HG03025 (cell line): ENCODE results near the gene GRM5.

Source experiments
- ATAC-seq: cut with Tn5 transposase; IDR thresholded peaks from one replicate; pipeline ENCODE4 v1.9.1; 2021; ENCODE audit warnings: mild to moderate bottlenecking, moderate library complexity; ENCODE audit not compliant: unreplicated experiment, low FRiP score

GRM5 gene

DNA sequence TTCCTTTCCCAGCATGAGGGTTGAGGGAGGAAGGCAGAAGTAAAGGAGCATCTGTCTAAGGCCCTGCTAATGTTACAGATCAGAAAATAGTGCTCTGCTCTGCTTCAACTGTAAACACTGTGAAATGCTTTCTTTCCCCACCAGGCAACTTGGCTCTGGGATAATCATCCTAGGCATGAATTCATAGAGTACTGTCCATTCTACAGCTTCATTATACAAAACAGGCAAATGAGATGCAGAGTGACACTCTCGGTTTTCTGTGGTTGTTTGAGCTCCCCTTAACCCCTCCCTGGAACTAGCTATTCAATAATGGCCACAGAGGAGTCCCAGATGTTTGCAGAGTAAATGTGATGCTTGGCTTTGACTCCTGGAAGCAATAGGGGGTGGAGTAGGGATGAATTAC, 544.0 kb downstream of the GRM5 start:
- ATAC-seq = no peak

GRCh38 chr11:88521399-88521798, 544.4 kb downstream of the GRM5 start:
- no peak for ATAC-seq

- no peak for ATAC-seq
Measured at GRCh38 chr11:88520391-88520790, 545.4 kb downstream of the GRM5 start.

DNA sequence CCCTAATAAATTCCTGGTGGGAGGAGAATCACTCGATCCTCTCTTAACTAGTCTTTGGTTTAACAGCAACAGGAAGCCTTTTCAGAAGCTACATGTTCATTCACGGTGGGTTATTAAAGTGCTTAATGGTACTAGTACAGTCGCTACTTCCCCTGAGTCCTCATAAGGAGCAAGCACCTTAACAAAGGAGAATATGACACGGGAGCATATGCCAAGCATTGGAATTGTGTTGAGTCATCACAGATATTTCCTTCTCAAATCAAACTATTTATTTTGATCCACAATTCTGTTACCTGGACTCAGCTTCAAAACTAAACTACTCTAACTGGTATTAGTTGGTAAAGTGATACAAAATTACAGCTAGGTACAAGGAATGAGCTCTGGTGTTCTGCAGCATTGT, 550.8 kb downstream of the GRM5 start:
- no peak for ATAC-seq

- no peak for ATAC-seq
Measured at GRCh38 chr11:88511006-88511405, 554.8 kb downstream of the GRM5 start.

GRCh38 chr11:88508759-88509581, 556.8 kb downstream of the GRM5 start:
- no peak for ATAC-seq

- no peak for ATAC-seq
Measured at GRCh38 chr11:88508418-88508758, 557.4 kb downstream of the GRM5 start.

GRCh38 chr11:88507771-88508417, 557.9 kb downstream of the GRM5 start:
- ATAC-seq = no peak

GRCh38 chr11:88501541-88501940, 564.2 kb downstream of the GRM5 start:
- ATAC-seq = no peak

- no peak for ATAC-seq
Measured at GRCh38 chr11:88495836-88496235, 569.9 kb downstream of the GRM5 start.

GRCh38 chr11:88494848-88495247, 570.9 kb downstream of the GRM5 start:
- ATAC-seq = no peak

DNA sequence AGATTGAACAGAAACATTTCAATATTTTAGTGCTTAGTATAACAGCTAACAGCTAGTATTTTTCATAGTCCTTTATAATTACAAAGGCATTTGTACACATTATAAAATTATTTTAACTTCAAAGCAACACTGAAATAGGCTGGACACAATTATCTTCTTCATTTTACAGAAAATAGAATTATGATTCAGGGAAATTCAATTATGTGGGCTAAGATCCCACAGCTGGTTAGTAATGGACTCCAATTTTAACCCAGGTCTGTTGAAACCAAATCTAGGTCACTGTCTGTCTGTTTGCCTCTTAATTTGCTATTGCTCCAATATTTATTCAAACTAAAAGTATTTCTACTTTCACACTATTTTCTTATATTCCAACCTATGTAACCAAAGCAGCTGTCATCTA, 574.1 kb downstream of the GRM5 start:
- ATAC-seq = no peak

GRCh38 chr11:88489030-88489429, 576.8 kb downstream of the GRM5 start:
- ATAC-seq = no peak

GRCh38 chr11:88487646-88488045, 578.1 kb downstream of the GRM5 start:
- no peak for ATAC-seq

DNA sequence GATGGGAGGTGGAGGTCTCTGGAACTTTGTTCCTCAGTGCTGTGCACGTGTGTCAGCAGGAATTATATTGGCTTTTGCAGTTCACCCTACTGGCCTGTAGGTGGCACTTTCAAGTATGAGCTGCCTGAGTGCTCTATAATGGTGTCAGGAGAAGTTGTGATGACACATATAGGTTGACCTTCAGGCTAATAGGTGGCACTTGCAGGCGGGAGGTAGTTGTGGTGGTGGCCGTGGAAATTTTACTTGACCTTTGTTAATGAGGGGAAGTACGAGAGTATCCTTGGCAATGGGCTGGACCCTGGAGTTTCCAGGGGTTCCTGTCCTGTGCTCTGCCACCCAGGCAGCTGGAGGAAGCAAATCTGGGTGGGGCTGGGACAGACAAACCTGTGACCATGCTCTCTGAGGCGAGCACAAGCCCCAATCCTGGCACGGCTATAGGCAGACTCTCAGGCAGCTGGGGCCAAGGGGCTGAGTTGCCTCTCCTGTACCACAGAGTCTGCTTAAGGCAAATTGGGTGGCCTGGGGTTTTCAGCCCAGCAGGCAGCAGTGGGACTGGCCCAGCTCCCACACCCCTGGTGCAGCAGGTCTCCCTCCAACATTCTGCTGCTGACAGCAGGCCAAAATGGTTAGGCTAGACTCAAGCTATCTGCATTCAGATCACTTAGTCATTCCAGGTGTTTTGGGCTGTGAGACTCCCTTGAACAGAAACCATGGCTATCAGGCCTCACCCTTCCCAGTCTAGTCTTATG, 580.7 kb downstream of the GRM5 start:
- peak; percentile 93 for ATAC-seq

- no peak for ATAC-seq
Measured at GRCh38 chr11:88482871-88483301, 582.9 kb downstream of the GRM5 start.

DNA sequence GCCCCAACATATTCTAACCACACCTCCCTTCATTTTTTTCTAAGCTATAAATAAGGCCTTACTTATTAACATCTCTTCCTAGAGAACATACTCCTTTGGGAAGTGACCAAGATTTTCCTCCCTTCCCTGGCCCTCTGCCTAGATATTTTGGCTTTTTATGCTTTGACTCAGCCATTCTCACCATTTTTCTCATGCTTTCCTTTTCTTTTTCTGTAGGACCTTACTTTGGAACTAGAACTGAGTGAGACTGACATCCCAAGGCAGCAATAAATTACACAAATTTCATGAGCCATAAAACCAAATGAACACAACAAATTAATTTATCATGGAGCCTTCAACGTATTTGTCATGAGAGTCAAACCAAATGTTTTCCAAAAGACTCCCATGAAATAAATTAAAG, 585.6 kb downstream of the GRM5 start:
- no peak for ATAC-seq

DNA sequence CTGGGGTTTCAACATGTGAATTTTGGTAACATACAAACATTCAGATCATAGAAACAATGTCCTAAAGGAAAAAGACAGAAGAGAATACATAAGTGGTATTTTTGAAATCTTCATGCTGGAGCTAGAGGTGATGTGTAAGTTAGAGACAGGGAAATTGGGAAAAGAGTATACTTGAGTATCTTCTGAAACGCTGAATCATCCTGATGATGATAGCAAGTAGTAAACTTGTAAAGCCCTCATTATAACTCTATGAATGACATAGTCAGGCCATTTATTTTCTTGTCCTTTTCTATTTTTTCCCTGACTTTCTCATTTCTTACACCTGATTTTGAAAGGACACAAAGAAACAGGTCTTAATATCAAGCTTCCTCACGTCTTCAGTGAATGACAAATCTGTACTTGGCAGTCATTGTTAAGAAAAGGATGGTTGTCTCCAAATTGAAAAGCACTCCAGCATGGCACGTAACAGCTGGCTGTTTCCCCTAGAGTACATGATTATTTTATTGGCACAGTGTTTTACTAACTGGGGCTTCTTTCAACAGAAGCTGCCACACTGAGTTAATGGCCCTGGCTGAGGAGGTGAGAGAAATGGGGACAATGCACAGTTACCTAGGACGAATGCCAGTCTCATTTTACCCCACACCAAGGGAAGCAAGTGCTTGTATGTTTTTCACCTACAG, 587.5 kb downstream of the GRM5 start:
- no peak for ATAC-seq

GRCh38 chr11:88475991-88476418, 589.8 kb downstream of the GRM5 start:
- no peak for ATAC-seq

- no peak for ATAC-seq
Measured at GRCh38 chr11:88474655-88475054, 591.1 kb downstream of the GRM5 start.
